B cell (primary cell): ENCODE data around the gene AGXT2. TPM values are rescaled to one million over a fixed set of nuclear protein-coding genes. Genes with fewer than 3 reads are reported as not detected.
"Not testable (repeated sequence)": the region's sequence is repeated elsewhere in the genome, so short reads cannot be mapped to it uniquely, and the experiment has no call there.

Experiments
- ATAC-seq: fragments of 200-7000 bp; cut with Tn5 transposase; one replicate; pipeline ENCODE4 v1.10.0; 2021; ENCODE audit warnings: low read depth, mild to moderate bottlenecking, moderate number of reproducible peaks, moderate library complexity
- CTCF ChIA-PET: fragments of 350-600 bp; sonication (Branson Sonifier 250); formaldehyde crosslinking; loops from one replicate; lab custom pipeline; 2021; ENCODE audit warnings: antibody characterized with exemption, inconsistent platforms; lab: Charles Lee
- POLR2A ChIA-PET: fragments of 350-600 bp; sonication (Branson Sonifier 250); formaldehyde crosslinking; loops from one replicate; lab custom pipeline; 2021; ENCODE audit warnings: antibody characterized with exemption; lab: Charles Lee
- DNase-seq: peaks from one replicate; pipeline ENCODE4 v3.0.0; 2013
- H2AFZ ChIP-seq: 2 replicates; pipeline ENCODE4 v1.6.1; 2012; ENCODE audit warnings: mild to moderate bottlenecking, low read depth, low read length; ENCODE audit not compliant: insufficient read depth, poor library complexity, severe bottlenecking
- H3K27ac ChIP-seq, 2 donors: 1 replicate in 1 of 2; 2 replicates in 1 of 2; pipeline ENCODE4 v1.5.1; 2012 to 2013; ENCODE audit warnings: low read length in 2 of 2, mild to moderate bottlenecking in 2 of 2, moderate library complexity in 1 of 2
- H3K27me3 ChIP-seq, 4 experiments: fragments of 200-600 bp in 1 of 4; sonication (generic) in 1 of 4; replicated peaks in 1 of 4; 1 replicate in 2 of 4; 2 replicates in 2 of 4; pipeline versions ENCODE4 v1.6.1 to v1.7.0; 2013 to 2016; ENCODE audit warnings: low read length in 3 of 4, mild to moderate bottlenecking in 2 of 4, mixed read lengths in 1 of 4, moderate library complexity in 1 of 4; ENCODE audit not compliant: insufficient read depth in 4 of 4, control insufficient read depth in 3 of 4; ENCODE audit errors: control extremely low read depth in 1 of 4
- H3K36me3 ChIP-seq, 2 experiments: replicated peaks in 1 of 2; 1 replicate in 1 of 2; 2 replicates in 1 of 2; pipeline versions ENCODE4 v1.6.1 to v1.7.1; 2013; ENCODE audit warnings: low read length in 1 of 2; ENCODE audit not compliant: insufficient read depth in 2 of 2, control insufficient read depth in 1 of 2; ENCODE audit errors: control extremely low read depth in 1 of 2, extremely low read depth in 1 of 2
- H3K4me1 ChIP-seq, 2 donors: fragments of 200-600 bp in 1 of 2; sonication (generic) in 1 of 2; 1 replicate in 1 of 2; 2 replicates in 1 of 2; pipeline versions ENCODE4 v1.5.1 to v1.6.1; 2013 to 2017; ENCODE audit warnings: low read length in 2 of 2; ENCODE audit not compliant: control insufficient read depth in 2 of 2, insufficient read depth in 2 of 2
- H3K4me2 ChIP-seq: replicated peaks from 2 replicates; pipeline ENCODE3; 2012; ENCODE audit warnings: mild to moderate bottlenecking, low read depth, low read length; ENCODE audit not compliant: poor library complexity, severe bottlenecking
- H3K4me3 ChIP-seq, 5 experiments: fragments of 200-600 bp in 1 of 5; sonication (generic) in 1 of 5; 1 replicate in 3 of 5; 2 replicates in 2 of 5; pipeline versions ENCODE4 v1.5.1 to v1.7.0; 2011 to 2016; ENCODE audit warnings: low read length in 4 of 5, mild to moderate bottlenecking in 4 of 5, low read depth in 2 of 5, control low read depth in 1 of 5, moderate library complexity in 1 of 5; ENCODE audit not compliant: insufficient read depth in 1 of 5; ENCODE audit errors: control extremely low read depth in 1 of 5, extremely low read depth in 1 of 5
- H3K79me2 ChIP-seq: fragments of 200-600 bp; sonication (generic); one replicate; pipeline ENCODE4 v1.6.0; 2016; ENCODE audit warnings: low read length; ENCODE audit not compliant: control insufficient read depth, insufficient read depth
- H3K9ac ChIP-seq: fragments of 200-600 bp; sonication (generic); 2 replicates; pipeline ENCODE4 v1.6.1; 2017; ENCODE audit warnings: mild to moderate bottlenecking, low read length, moderate library complexity
- H3K9me3 ChIP-seq, 3 donors: one replicate each; pipeline versions ENCODE4 v1.6.1 to v1.7.1; 2013; ENCODE audit warnings: low read length in 2 of 3; ENCODE audit not compliant: control insufficient read depth in 2 of 3, insufficient read depth in 1 of 3; ENCODE audit errors: control extremely low read depth in 1 of 3
- H4K20me1 ChIP-seq: 2 replicates; pipeline ENCODE4 v1.6.0; 2012; ENCODE audit warnings: mild to moderate bottlenecking, low read length; ENCODE audit not compliant: insufficient read depth, control insufficient read depth, poor library complexity, severe bottlenecking
- H3K27ac Mint-ChIP-seq: one replicate; pipeline ENCODE4 v1.8.0; 2021; ENCODE audit warnings: mixed read lengths
- H3K27me3 Mint-ChIP-seq: one replicate; pipeline ENCODE4 v1.8.0; 2021; ENCODE audit warnings: mixed read lengths
- H3K4me1 Mint-ChIP-seq: one replicate; pipeline ENCODE4 v1.8.0; 2021; ENCODE audit warnings: mixed read lengths
- H3K4me3 Mint-ChIP-seq: one replicate; pipeline ENCODE4 v1.8.0; 2021; ENCODE audit warnings: mixed read lengths
- H3K9me3 Mint-ChIP-seq: one replicate; pipeline ENCODE4 v1.8.0; 2022; ENCODE audit warnings: mixed read lengths; ENCODE audit not compliant: insufficient read depth
- EZH2 ChIP-seq: IDR thresholded peaks from 2 replicates; pipeline ENCODE4 v1.6.1; 2012; ENCODE audit warnings: borderline replicate concordance, low read depth, mild to moderate bottlenecking, moderate library complexity, low read length; ENCODE audit not compliant: insufficient read depth, poor library complexity, severe bottlenecking
- WGBS: methylation state at CpG from one replicate; pipeline ENCODE4 v1.1.5; 2013; ENCODE audit warnings: missing lambda C conversion rate; ENCODE audit not compliant: insufficient coverage; 5-methylcytosine and 5-hydroxymethylcytosine counted together
- intact Hi-C: fragments of 100-400 bp; cut with micrococcal nuclease; formaldehyde crosslinking; loops from one replicate; pipeline ENCODE4 v1.10.0; 2022
- polyA plus RNA-seq: library from polyadenylated mRNA; depleted of rRNA; stranded (reverse); fragments of >200 nt; gene quantifications from 2 replicates; pipeline ENCODE4 v1.2.3, GENCODE V29; 2012
- total RNA-seq, 2 donors: library from RNA; stranded (reverse); fragments of 120-200 nt in 1 of 2; gene quantifications; 1 replicate in 1 of 2; 2 replicates in 1 of 2; pipeline versions ENCODE4 v1.2.3 to v1.2.4, GENCODE V29; 2013 to 2022
- TF ChIP-seq, protein P1 (sequence below): fragments of 200-600 bp; IDR thresholded peaks from one replicate; pipeline ENCODE4 v1.8.0; 2022; ENCODE audit warnings: antibody characterized with exemption, mild to moderate bottlenecking

AGXT2 gene
- total and polyA plus RNA-seq, 2 donors (not counting 1 experiment from before 2014, with no cell fraction given) = not detected

DNA sequence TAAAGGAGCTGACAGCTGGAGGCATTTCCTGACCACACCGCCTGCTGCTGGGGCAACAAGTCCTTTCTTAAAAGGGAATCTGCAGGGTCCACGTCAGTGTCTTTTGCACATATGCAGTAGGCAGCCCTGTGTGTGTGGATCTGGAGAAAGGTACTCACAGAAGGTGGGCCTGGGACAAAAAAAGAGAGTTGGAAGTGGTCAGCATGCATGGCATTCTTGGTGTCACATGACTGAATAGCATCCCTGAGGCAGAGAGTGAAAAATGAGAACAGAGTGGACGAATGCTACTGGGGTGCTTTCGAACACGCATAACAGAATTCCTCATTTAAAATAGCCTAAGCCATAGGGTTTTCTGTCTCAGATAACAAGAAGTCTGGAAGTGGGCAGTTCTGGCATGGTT, 71.4 kb downstream of the AGXT2 start:
- ATAC-seq = no peak
- POLR2A ChIA-PET = no interaction called here
- CTCF ChIA-PET = no interaction called here

DNA sequence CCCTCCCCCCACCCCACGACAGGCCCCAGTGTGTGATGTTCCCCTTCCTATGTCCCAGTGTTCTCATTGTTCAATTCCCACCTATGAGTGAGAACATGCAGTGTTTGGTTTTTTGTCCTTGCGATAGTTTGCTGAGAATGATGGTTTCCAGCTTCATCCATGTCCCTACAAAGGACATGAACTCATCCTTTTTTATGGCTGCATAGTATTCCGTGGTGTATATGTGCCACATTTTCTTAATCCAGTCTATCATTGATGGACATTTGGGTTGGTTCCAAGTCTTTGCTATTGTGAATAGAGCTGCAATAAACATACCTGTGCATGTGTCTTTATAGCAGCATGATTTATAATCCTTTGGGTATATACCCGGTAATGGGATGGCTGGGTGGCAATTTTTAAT, 76.1 kb downstream of the AGXT2 start:
- H3K36me3 ChIP-seq, H3K4me1 ChIP-seq, H3K9ac ChIP-seq, H3K4me3 ChIP-seq, H3K27ac ChIP-seq, H3K27ac Mint-ChIP-seq, H3K9me3 ChIP-seq, ATAC-seq, DNase-seq, H2AFZ ChIP-seq, H3K27me3 Mint-ChIP-seq, H3K79me2 ChIP-seq, intact Hi-C loops, H3K4me3 Mint-ChIP-seq, H3K27me3 ChIP-seq, H3K9me3 Mint-ChIP-seq, CTCF ChIA-PET, H3K4me1 Mint-ChIP-seq, H3K4me2 ChIP-seq, H4K20me1 ChIP-seq, POLR2A ChIA-PET: not testable (repeated sequence)
- WGBS = no CpG with 5 or more reads among the region's 4 CpGs

More for the DNA sequence above, 71.4 kb downstream of the AGXT2 start:
- 75% methylated on average over 2 of the region's 5 CpGs for WGBS
- H3K9ac ChIP-seq = no peak overlapping the region
- H3K4me1 ChIP-seq = no peaks in the 10 kb centered on the region
- no peak overlapping the region for H2AFZ ChIP-seq
- H3K36me3 ChIP-seq = no peaks in the 10 kb centered on the region
- DNase-seq = no peak
- H3K4me3 Mint-ChIP-seq = no peak overlapping the region
- H4K20me1 ChIP-seq = no peaks in the 10 kb centered on the region
- no peaks in the 10 kb centered on the region for H3K79me2 ChIP-seq
- peaks cover 0 to 2% (median 0%) of the 10 kb centered on the region in 3 donors for H3K9me3 ChIP-seq
- H3K27me3 ChIP-seq = no peaks in the 10 kb centered on the region
- no peak for TF ChIP-seq EZH2
- TF ChIP-seq, protein P1, sequence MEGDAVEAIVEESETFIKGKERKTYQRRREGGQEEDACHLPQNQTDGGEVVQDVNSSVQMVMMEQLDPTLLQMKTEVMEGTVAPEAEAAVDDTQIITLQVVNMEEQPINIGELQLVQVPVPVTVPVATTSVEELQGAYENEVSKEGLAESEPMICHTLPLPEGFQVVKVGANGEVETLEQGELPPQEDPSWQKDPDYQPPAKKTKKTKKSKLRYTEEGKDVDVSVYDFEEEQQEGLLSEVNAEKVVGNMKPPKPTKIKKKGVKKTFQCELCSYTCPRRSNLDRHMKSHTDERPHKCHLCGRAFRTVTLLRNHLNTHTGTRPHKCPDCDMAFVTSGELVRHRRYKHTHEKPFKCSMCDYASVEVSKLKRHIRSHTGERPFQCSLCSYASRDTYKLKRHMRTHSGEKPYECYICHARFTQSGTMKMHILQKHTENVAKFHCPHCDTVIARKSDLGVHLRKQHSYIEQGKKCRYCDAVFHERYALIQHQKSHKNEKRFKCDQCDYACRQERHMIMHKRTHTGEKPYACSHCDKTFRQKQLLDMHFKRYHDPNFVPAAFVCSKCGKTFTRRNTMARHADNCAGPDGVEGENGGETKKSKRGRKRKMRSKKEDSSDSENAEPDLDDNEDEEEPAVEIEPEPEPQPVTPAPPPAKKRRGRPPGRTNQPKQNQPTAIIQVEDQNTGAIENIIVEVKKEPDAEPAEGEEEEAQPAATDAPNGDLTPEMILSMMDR = no peak
- H3K27ac ChIP-seq = no peak overlapping the region
- intact Hi-C loops = no loop called here
- no peak overlapping the region for H3K4me2 ChIP-seq
- no peaks in the 10 kb centered on the region for H3K9me3 Mint-ChIP-seq
- no peaks in the 10 kb centered on the region for H3K4me1 Mint-ChIP-seq
- H3K27me3 Mint-ChIP-seq = no peaks in the 10 kb centered on the region
- no peak overlapping the region for H3K27ac Mint-ChIP-seq
- H3K4me3 ChIP-seq = no peak overlapping the region
